Measurements from ENCODE around the gene HS3ST3A1. TPM values are rescaled to one million over a fixed set of nuclear protein-coding genes. Genes with fewer than 3 reads are reported as not detected.
A peak's percentile ranks its signal among the peaks of the same experiment; 100 is the strongest.

HS3ST3A1 gene
- total RNA-seq, 1 experiment from 2014 or later: 3.4 TPM

GRCh38 chr17:13560935-13561334, 40.8 kb downstream of the HS3ST3A1 start:
- no peak overlapping the region for H3K23ac ChIP-seq (ENCODE audit: insufficient read length, low read depth, low read length)
- H2AFZ ChIP-seq (ENCODE audit: low read length): no peak overlapping the region
- no peak overlapping the region for H3T11ph ChIP-seq (ENCODE audit: low read length)
- no peak overlapping the region for H2BK120ac ChIP-seq (ENCODE audit: low read depth, low read length, poor library complexity, severe bottlenecking)
- no peak overlapping the region for H3K4ac ChIP-seq (ENCODE audit: low read depth, low read length)
- no peak overlapping the region for H2BK20ac ChIP-seq (ENCODE audit: low read depth, low read length, poor library complexity, severe bottlenecking)
- no peak for TF ChIP-seq CTCF (conservative IDR thresholded peaks at IDR 0.05)
- no peaks in the 10 kb centered on the region for H3K79me1 ChIP-seq (ENCODE audit: insufficient read depth, low read depth, low read length, poor library complexity, severe bottlenecking)
- no peaks in the 10 kb centered on the region for H3K27me3 Mint-ChIP-seq (ENCODE audit: low read depth)
- no peaks in the 10 kb centered on the region for H3K4me1 ChIP-seq (ENCODE audit: insufficient read depth, low read length)
- H2AK5ac ChIP-seq (ENCODE audit: insufficient read length, low read length): no peak overlapping the region
- H3K9me3 Mint-ChIP-seq: no peaks in the 10 kb centered on the region
- no peak overlapping the region for H2BK15ac ChIP-seq (ENCODE audit: low read depth, low read length)
- no peaks in the 10 kb centered on the region for H3K9me3 ChIP-seq (ENCODE audit: control insufficient read depth, low read depth, low read length)
- H4K8ac ChIP-seq (replicated peaks; ENCODE audit: insufficient read length, low read depth, low read length): no peak overlapping the region
- no peaks in the 10 kb centered on the region for H4K20me1 ChIP-seq (ENCODE audit: control insufficient read depth, insufficient read depth, insufficient read length)
- H4K5ac ChIP-seq (ENCODE audit: insufficient read length, low read depth, low read length): no peak overlapping the region
- no peak overlapping the region for H3K4me3 Mint-ChIP-seq
- H3K4me2 ChIP-seq (ENCODE audit: insufficient read depth, insufficient read length, low read length): no peak overlapping the region
- H3K9ac ChIP-seq (ENCODE audit: extremely low read depth, insufficient read length, low read length): no peak overlapping the region
- no peak overlapping the region for H2BK5ac ChIP-seq (ENCODE audit: insufficient read length, low read length)
- no peak overlapping the region for H3K18ac ChIP-seq (ENCODE audit: insufficient read length, low read depth, low read length)
- no peak overlapping the region for H3K56ac ChIP-seq (ENCODE audit: insufficient read length, low read depth, low read length)
- H3K23me2 ChIP-seq (ENCODE audit: insufficient read length, low read depth, low read length, poor library complexity, severe bottlenecking): no peaks in the 10 kb centered on the region
- DNase-seq: no peak
- H3K14ac ChIP-seq (ENCODE audit: insufficient read depth, low read length): no peak overlapping the region
- H4K91ac ChIP-seq (ENCODE audit: insufficient read length, low read depth, low read length): no peak overlapping the region
- WGBS (ENCODE audit: extremely low coverage, insufficient read length, low lambda C conversion rate): no CpG with 5 or more reads among the region's 1 CpG
- peak overlapping the region in 1 of 3 experiments; percentile 57; a peak in 1 of 7 replicates for H3K27ac Mint-ChIP-seq
- H3K4me1 Mint-ChIP-seq: peaks cover 10 to 12% of the 10 kb centered on the region in 2 experiments
- H3K36me3 Mint-ChIP-seq (ENCODE audit: insufficient read depth in 1 of 3, low read depth in 3 of 3): no peaks in the 10 kb centered on the region
- no peak overlapping the region for H3K27ac ChIP-seq (ENCODE audit: insufficient read length, low read depth, low read length)
- no peak overlapping the region for H2BK12ac ChIP-seq (ENCODE audit: insufficient read length, low read depth, low read length)
- H3K79me2 ChIP-seq (ENCODE audit: insufficient read depth, low read length): no peaks in the 10 kb centered on the region
- no peaks in the 10 kb centered on the region for H3K27me3 ChIP-seq (ENCODE audit: insufficient read depth, low read length)
